K562 (cell line): ENCODE data around the gene UBE2I. TPM values are rescaled to one million over a fixed set of nuclear protein-coding genes. Genes with fewer than 3 reads are reported as not detected.

Experiments
- ATAC-seq: fragments of 200-7000 bp; cut with Tn5 transposase; 3 replicates; pipeline ENCODE4 v1.9.1; 2020; ENCODE audit warnings: moderate library complexity
- BruUV-seq: library from RNA; stranded (reverse); fragments of 400-500 nt; replicated peaks from 2 replicates; lab custom pipeline; 2021; lab: Mats Ljungman, UMichigan
- CTCF ChIA-PET: fragments of 300-600 bp; formaldehyde crosslinking; extraction: SDS; loops from one replicate; lab custom pipeline; 2021; ENCODE audit warnings: low intra/inter-chr PET ratio; lab: Yijun Ruan, JAX
- POLR2A ChIA-PET: fragments of 300-600, 350-650 bp; sonication (Branson Sonifier 250); formaldehyde crosslinking; extraction: SDS; loops from one replicate; lab custom pipeline; 2021; ENCODE audit warnings: antibody characterized with exemption, inconsistent platforms; lab: Yijun Ruan, JAX
- DNase-seq, 4 experiments: peaks; one replicate each; pipeline versions ENCODE4 v3.0.0 to v3.0.0-alpha.2; 2011 to 2018; ENCODE audit warnings: low spot score in 3 of 4, mixed read lengths in 3 of 4; ENCODE audit errors: extremely low read depth in 1 of 4
- FAIRE-seq: peaks from 2 replicates; lab custom pipeline; 2011; peaks lifted over from hg19 to GRCh38; lab: Jason Lieb, UNC
- H2AFZ ChIP-seq: 2 replicates; pipeline ENCODE4 v1.6.0; 2011; ENCODE audit warnings: low read depth, low read length, control low read depth, inconsistent platforms
- H3K27ac ChIP-seq: fragments of 200-600 bp; 3 replicates; pipeline ENCODE4 v1.8.0; 2011; ENCODE audit warnings: low read depth, mild to moderate bottlenecking, control low read depth, inconsistent platforms, low read length, moderate library complexity, mixed read lengths; ENCODE audit errors: extremely low read depth
- H3K27me3 ChIP-seq, 2 experiments: fragments of 300-600 bp in 1 of 2; 2 replicates in 1 of 2; 3 replicates in 1 of 2; pipeline versions ENCODE4 v1.6.0 to v1.8.0; 2011; ENCODE audit warnings: inconsistent platforms in 2 of 2, low read length in 2 of 2, mild to moderate bottlenecking in 1 of 2, mixed read lengths in 1 of 2, moderate library complexity in 1 of 2; ENCODE audit not compliant: control insufficient read depth in 2 of 2, insufficient read depth in 2 of 2
- H3K36me3 ChIP-seq: fragments of 300-600 bp; 3 replicates; pipeline ENCODE4 v1.8.0; 2011; ENCODE audit warnings: mild to moderate bottlenecking, low read length, inconsistent platforms; ENCODE audit not compliant: control insufficient read depth, insufficient read depth
- H3K4me1 ChIP-seq, 2 experiments: fragments of 200-600 bp in 1 of 2; replicated peaks in 1 of 2; 2 replicates in 1 of 2; 3 replicates in 1 of 2; pipeline versions ENCODE4 v1.5.1 to v1.8.0; 2011; ENCODE audit warnings: inconsistent platforms in 2 of 2, low read length in 2 of 2, mild to moderate bottlenecking in 1 of 2, mixed read lengths in 1 of 2, moderate library complexity in 1 of 2; ENCODE audit not compliant: control insufficient read depth in 2 of 2, insufficient read depth in 2 of 2
- H3K4me2 ChIP-seq: 2 replicates; pipeline ENCODE4 v1.6.1; 2011; ENCODE audit warnings: low read length, control low read depth, inconsistent platforms, mixed read lengths; ENCODE audit not compliant: insufficient read depth
- H3K4me3 ChIP-seq: fragments of 200-600 bp; sonication (generic), shearing (Covaris generic); 2 replicates; pipeline ENCODE4 v1.5.1; 2016; ENCODE audit warnings: control low read depth, inconsistent platforms
- H3K79me2 ChIP-seq: fragments of 200-600 bp; 3 replicates; pipeline ENCODE4 v1.8.0; 2011; ENCODE audit warnings: low read length, inconsistent platforms; ENCODE audit not compliant: control insufficient read depth, insufficient read depth
- H3K9ac ChIP-seq, 2 experiments: 2 replicates each; pipeline versions ENCODE4 v1.6.0 to v1.6.1; 2011; ENCODE audit warnings: low read depth in 2 of 2, low read length in 2 of 2, control low read depth in 1 of 2, inconsistent platforms in 1 of 2, mild to moderate bottlenecking in 1 of 2, mixed read lengths in 1 of 2; ENCODE audit not compliant: insufficient read depth in 1 of 2
- H3K9me1 ChIP-seq: one replicate; pipeline ENCODE4 v1.6.0; 2011; ENCODE audit warnings: inconsistent platforms, mild to moderate bottlenecking, low read length, moderate library complexity; ENCODE audit not compliant: control insufficient read depth, insufficient read depth
- H3K9me3 ChIP-seq: replicated peaks from 2 replicates; pipeline ENCODE4 v1.5.1; 2011; ENCODE audit warnings: low read depth, low read length, inconsistent platforms; ENCODE audit not compliant: control insufficient read depth, insufficient read depth
- H4K20me1 ChIP-seq: replicated peaks from 2 replicates; pipeline ENCODE4 v1.6.1; 2011; ENCODE audit warnings: low read length, inconsistent platforms, mixed read lengths; ENCODE audit not compliant: control insufficient read depth, insufficient read depth
- CBX1 ChIP-seq: sonication (generic); IDR thresholded peaks from 2 replicates; pipeline ENCODE4 v1.6.1; 2016; ENCODE audit warnings: antibody characterized with exemption, low read depth, mild to moderate bottlenecking
- CBX5 ChIP-seq: IDR thresholded peaks from 2 replicates; pipeline ENCODE4 v1.6.1; 2014; ENCODE audit warnings: low read depth, borderline replicate concordance
- CSDE1 ChIP-seq, 2 experiments: fragments of 450-650 bp; IDR thresholded peaks; 2 replicates each; pipeline ENCODE4 v1.6.1; 2016; ENCODE audit warnings: mild to moderate bottlenecking in 1 of 2
- CTCF ChIP-seq, 3 experiments: IDR thresholded peaks in 2 of 3; conservative IDR thresholded peaks in 1 of 3; 2 replicates each; pipeline ENCODE4 v1.5.1; 2011 to 2012; ENCODE audit warnings: low read length in 3 of 3, mild to moderate bottlenecking in 3 of 3, control low read depth in 2 of 3, improper control_type of control experiment in 1 of 3, inconsistent platforms in 1 of 3, low read depth in 1 of 3, mixed read lengths in 1 of 3, moderate library complexity in 1 of 3; ENCODE audit not compliant: insufficient read depth in 2 of 3
- ELK3 ChIP-seq: fragments of 450-650 bp; formaldehyde crosslinking; IDR thresholded peaks from 2 replicates; pipeline ENCODE4 v1.4.0; 2020; ENCODE audit warnings: mild to moderate bottlenecking
- GABPB1 ChIP-seq: sonication (generic); formaldehyde crosslinking; IDR thresholded peaks from 2 replicates; pipeline ENCODE4 v1.8.0; 2022; ENCODE audit warnings: mild to moderate bottlenecking, missing genetic modification reagents
- KDM4B ChIP-seq, 2 experiments: fragments of 450-650 bp in 1 of 2; sonication (generic) in 1 of 2; IDR thresholded peaks; 2 replicates each; pipeline ENCODE4 v1.6.1; 2016 to 2017; ENCODE audit warnings: borderline replicate concordance in 2 of 2, antibody characterized with exemption in 1 of 2, low read depth in 1 of 2, mild to moderate bottlenecking in 1 of 2
- NFXL1 ChIP-seq: fragments of 450-650 bp; formaldehyde crosslinking; IDR thresholded peaks from 2 replicates; pipeline ENCODE4 v1.4.0; 2021; ENCODE audit warnings: mild to moderate bottlenecking
- RCOR1 ChIP-seq, 2 experiments: IDR thresholded peaks; 2 replicates each; pipeline ENCODE4 v1.6.1; 2012; ENCODE audit warnings: low read depth in 2 of 2, low read length in 2 of 2, borderline replicate concordance in 1 of 2, improper control_type of control experiment in 1 of 2
- RUNX1 ChIP-seq: sonication (generic); IDR thresholded peaks from 2 replicates; pipeline ENCODE4 v1.6.1; 2016; ENCODE audit warnings: antibody characterized with exemption, low read depth
- SMAD4 ChIP-seq: fragments of 250-450 bp; sonication (Bioruptor Pico); conservative IDR thresholded peaks from 2 replicates; pipeline ENCODE4 v1.8.0; 2021; ENCODE audit warnings: inconsistent platforms, mild to moderate bottlenecking, moderate library complexity
- SUPT5H ChIP-seq: fragments of 450-650 bp; IDR thresholded peaks from 2 replicates; pipeline ENCODE4 v1.6.1; 2016
- TRIM24 ChIP-seq, 2 experiments: fragments of 450-650 bp; IDR thresholded peaks; 2 replicates each; pipeline ENCODE4 v1.6.1; 2016
- TSC22D4 ChIP-seq: fragments of 450-650 bp; IDR thresholded peaks from 2 replicates; pipeline ENCODE4 v1.6.1; 2016; ENCODE audit warnings: missing genetic modification characterization, missing biosample characterization, control low read depth
- ZNF57 ChIP-seq: fragments of 450-650 bp; formaldehyde crosslinking; IDR thresholded peaks from 2 replicates; pipeline ENCODE4 v1.4.0; 2020; ENCODE audit warnings: mild to moderate bottlenecking, moderate library complexity
- WGBS: fragments of 100-300 bp; shearing (Covaris generic); methylation state at CpG from one replicate; pipeline ENCODE4 v1.1.6; 2016; ENCODE audit warnings: low coverage, mixed read lengths; ENCODE audit not compliant: insufficient coverage; ENCODE audit errors: missing lambda C conversion rate; 5-methylcytosine and 5-hydroxymethylcytosine counted together
- in situ Hi-C: fragments of 300-500 bp; cut with MboI; formaldehyde crosslinking; loops from 4 replicates; pipeline ENCODE4 v1.15.0; 2018; ENCODE audit warnings: inconsistent platforms, mixed read lengths
- intact Hi-C: fragments of 100-400 bp; cut with micrococcal nuclease; formaldehyde crosslinking; loops from 2 replicates; pipeline ENCODE4 v1.14.2; 2022
- polyA plus RNA-seq, 8 experiments: library from polyadenylated mRNA; depleted of rRNA in 4 of 8; stranded (reverse) in 5 of 8; unstranded in 3 of 8; fragments of >200 nt; fragmentation: Nextera tagmentation in 2 of 8; fragmentation: Illumina TruSeq in 1 of 8; extraction: Ambion mirVana in 2 of 8; extraction: Trizol in 1 of 8; gene quantifications; 2 replicates each; pipeline versions ENCODE4 v1.2.1 to v1.2.3, GENCODE V29; 2011 to 2014; ENCODE audit warnings: inconsistent platforms in 1 of 8, missing spikeins in 1 of 8
- total RNA-seq, 7 experiments: library from RNA; depleted of rRNA in 6 of 7; stranded (reverse); fragments of >200 nt in 6 of 7; fragmentation: Illumina TruSeq in 2 of 7; extraction: Trizol in 2 of 7; gene quantifications; 2 replicates each; pipeline versions ENCODE4 v1.2.1 to v1.2.3, GENCODE V29; 2011 to 2021; ENCODE audit warnings: low replicate concordance in 1 of 7

UBE2I gene
- total and polyA plus RNA-seq, 9 of the 15 experiments (the other 6 are each of a cell fraction or from before 2014, with no cell fraction given): 36.6 to 254 (median 104) TPM

- Histone ChIP-seq H3K27ac (no peak overlapping the region), H3K9me1 (no peaks in the 10 kb centered on the region), H3K4me2 (no peak overlapping the region), H2AFZ (no peak overlapping the region), H3K4me1 (peaks cover 17 to 68% of the 10 kb centered on the region in 2 experiments), H3K9me3 (0 out of 2 replicates have a peak, but pooled peaks cover 4% of the 10 kb centered on the region), H3K27me3 (peaks cover 6 to 10% of the 10 kb centered on the region in 2 experiments; a peak in 3 of 5 replicates), H4K20me1 (0 out of 2 replicates have a peak, but pooled peaks cover 9% of the 10 kb centered on the region), H3K36me3 (peaks cover under 1% of the 10 kb centered on the region; the same call in 1 of the 3 replicates), H3K79me2 (no peaks in the 10 kb centered on the region), H3K9ac (no peak overlapping the region; a peak in 1 of 4 replicates), H3K4me3 (no peak overlapping the region)
- ATAC-seq (peak; percentile 19; the same call in 2 of the 3 replicates), DNase-seq (peak in 2 of 4 experiments; percentile 46 to 55), FAIRE-seq (peak; percentile 68)
- intact Hi-C loops (loop anchor here (2.0 kb wide), 1 partner anchor 22 kb away; the partner anchor contains the start of gene UBE2I), in situ Hi-C loops (no loop called here)
- 91% methylated on average over 8 of the region's 17 CpGs for WGBS
- POLR2A ChIA-PET: interaction anchor here (1.1 to 2.0 kb wide), 3 partner anchors 12 to 30 kb away, joined by 3 to 15 read pairs (median 5); no protein-coding TSS in a partner anchor
- CTCF ChIA-PET: no interaction called here
- BruUV-seq: no TSS peak
- TF ChIP-seq CBX5 (0 out of 2 replicates have a peak, but pooled peaks have one; percentile 37), TSC22D4 (no peak), ZNF57 (no peak), CSDE1 (IDR thresholded peaks at IDR 0.05) (no peak), GABPB1 (CRISPR knock-in tag) (no peak), CBX1 (peak; percentile 81; the same call in 1 of the 2 replicates), RUNX1 (no peak), CTCF (IDR thresholded peaks at IDR 0.05 in 2 of 3, conservative IDR thresholded peaks at IDR 0.05 in 1 of 3; ENCODE audit: insufficient read depth in 2 of 3, low read depth in 1 of 3, low read length in 3 of 3) (peak; percentile 52 to 74 (median 62)), SMAD4 (no peak), SUPT5H (no peak), KDM4B (IDR thresholded peaks at IDR 0.05; ENCODE audit: borderline replicate concordance in 2 of 2, low read depth in 1 of 2) (no peak), TRIM24 (IDR thresholded peaks at IDR 0.05) (no peak), RCOR1 (IDR thresholded peaks at IDR 0.05; ENCODE audit: borderline replicate concordance in 1 of 2, low read depth in 2 of 2, low read length in 2 of 2) (no peak), ELK3 (CRISPR knock-in tag) (no peak), NFXL1 (no peak)
Observed at GRCh38 chr16:1330260-1330914, 21.0 kb downstream of the UBE2I start.
